GM18508 (cell line): Measurements from ENCODE around the gene PRPF6.

Experiments used
- ATAC-seq: cut with Tn5 transposase; IDR thresholded peaks from one replicate; pipeline ENCODE4 v1.9.1; 2021; ENCODE audit warnings: moderate number of reproducible peaks; ENCODE audit not compliant: insufficient read depth, unreplicated experiment

The PRPF6 gene

DNA sequence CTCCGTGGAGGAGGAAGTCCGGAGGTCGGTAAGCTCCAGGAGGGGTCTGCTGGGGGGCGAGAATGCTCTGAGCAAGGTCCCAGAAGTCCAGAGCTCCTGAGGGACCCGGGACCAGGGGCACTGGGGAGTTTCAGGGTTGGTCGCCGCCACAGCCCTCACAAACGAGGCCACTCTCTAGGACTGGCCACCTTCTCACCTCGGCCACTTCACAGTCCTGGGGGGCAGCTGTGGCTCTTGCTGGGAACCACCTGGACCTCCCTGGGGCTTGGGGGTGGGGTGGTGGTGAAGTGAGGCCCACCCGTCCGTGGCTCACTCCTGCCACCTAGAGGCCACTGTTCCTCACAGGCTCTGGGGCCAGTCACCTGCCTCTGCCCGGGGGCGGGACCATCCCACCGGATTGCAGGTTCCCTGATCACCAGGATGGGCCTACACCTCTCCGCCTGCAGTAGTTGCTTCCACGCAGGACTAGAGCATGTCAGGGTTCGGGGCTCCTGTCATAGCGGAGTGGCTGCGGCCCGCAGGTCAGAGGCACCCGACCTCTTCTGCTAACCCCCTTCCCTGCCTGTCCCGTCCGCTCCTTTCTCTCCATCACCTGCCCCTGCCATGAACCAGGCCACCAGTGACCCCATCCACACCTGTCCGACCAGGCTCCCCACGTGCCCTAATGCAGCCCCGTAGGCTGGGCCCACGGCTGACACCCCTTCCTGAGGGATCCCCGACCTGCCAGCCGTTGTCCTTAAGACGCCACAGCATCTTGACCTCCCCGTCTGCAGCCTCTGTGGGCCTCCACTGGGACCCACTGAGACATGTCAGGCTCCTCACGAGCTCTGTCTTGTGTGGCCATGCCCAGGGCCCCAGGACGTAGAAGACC is 76.9 kb downstream of the PRPF6 start:
- ATAC-seq, result no peak

DNA sequence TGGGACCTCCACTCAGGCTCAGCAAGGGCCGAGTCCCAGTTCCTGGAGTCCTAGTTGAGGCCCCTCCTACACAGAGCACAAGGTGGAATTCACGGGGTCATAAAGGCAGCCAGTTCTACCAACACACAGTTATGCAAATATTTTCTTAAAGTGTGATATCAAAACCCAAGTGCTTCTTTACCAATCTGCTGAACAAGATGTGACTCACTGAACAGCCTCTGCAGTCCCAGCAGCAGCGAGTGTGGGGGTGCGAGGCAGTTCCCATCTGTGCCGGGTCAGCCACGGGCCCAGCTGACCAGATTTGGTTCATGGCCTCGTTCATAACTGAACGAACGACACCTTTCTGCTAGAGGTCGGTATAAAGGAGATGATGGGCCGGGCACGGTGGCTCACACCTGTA is 77.6 kb downstream of the PRPF6 start:
- ATAC-seq, result no peak

DNA sequence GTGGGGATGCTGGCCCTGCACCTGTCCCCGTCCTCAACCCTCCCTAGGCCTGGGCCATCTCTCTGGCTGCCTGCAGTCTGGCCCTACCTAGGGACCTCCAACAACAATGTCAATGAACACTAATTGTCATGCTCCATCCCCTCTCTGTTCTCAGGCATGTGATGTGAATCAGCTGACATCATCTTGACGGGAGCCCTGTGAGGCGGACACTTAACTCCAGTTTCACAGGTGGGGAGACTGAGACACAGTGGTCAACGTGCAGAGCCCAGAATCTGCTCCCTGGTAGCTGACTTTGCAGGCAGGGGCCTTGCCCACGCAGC is 81.3 kb downstream of the PRPF6 start:
- ATAC-seq, result no peak

DNA sequence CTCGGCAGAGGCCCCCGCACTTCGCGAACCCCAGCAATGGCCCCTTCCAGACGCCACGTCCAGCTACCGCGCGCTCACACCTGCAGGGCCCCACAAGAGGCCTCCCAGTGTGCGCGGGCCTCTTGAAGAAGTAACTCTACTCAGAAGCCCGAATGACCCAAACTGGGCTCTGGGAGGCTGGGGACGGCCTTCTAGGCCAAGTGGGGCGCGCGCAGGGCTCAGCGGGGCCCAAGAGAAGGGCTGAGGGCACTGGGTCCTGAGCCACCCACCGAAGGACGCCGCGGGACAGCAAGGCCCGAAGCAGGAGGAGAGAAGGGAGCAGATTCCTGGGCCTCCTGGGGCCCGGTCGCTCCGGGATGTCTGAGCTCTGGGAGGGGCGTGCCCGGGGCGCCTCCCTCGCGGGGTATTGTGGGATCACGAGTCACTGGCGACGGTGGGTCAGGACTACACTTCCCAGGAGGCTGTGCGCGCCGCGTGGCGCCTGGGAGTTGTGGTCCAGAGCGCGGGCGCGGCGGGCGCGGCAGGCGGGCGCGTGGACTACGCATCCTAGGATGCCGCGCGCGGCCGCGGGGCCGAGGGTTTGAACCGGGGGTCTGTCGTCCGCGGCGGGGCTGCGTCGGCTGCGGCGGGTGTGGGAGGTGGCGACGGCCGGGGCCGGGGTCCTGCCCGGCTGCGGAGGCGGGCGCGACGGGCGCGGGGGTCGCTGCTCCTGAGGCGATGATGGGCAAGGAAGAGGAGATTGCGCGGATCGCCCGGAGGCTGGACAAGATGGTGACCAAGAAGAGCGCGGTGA is 81.9 kb downstream of the PRPF6 start, which contains the start of gene TCEA2:
TCEA2 (plus strand) TSS at position 603 of the 793 bp plus-strand sequence; CDS start at position 718, 115 bp downstream.
- ATAC-seq, result no peak

DNA sequence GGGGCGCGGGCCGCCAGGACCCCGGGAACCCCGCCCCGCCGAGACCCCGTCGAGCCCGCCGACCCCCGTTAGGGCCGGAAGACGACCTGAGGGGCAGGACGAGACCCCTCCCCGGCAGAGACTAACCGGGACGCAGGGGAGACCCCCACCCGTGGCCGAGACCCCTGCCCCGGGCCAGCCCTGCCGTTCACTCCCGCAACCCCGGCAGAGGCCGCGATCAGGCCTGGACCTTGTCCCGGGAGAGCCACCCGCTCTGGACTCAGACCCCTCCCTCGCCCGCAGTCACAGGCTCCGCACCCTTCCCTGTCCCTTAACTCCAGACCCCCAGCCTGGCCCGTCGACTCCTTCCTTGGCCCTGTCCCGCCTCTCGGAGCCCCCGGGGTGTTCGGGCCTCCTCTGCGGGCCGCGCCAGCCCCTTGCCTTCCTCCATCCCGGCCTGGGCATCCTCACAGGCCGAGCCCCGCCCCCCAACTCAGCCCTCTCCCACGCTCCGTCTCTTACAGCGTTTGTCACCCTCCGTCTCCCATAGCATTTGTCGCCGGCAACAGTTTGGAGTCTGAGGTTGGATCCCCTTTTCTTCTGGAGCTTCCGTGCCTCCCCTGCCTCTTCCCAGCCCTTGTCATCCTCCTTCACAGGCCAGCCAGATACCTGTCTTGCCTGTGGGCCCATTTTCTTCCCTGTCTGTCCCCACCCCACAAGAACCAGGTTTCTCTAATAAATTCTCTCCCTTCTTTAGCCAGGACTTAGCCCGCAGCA is 82.6 kb downstream of the PRPF6 start:
- no peak for ATAC-seq

DNA sequence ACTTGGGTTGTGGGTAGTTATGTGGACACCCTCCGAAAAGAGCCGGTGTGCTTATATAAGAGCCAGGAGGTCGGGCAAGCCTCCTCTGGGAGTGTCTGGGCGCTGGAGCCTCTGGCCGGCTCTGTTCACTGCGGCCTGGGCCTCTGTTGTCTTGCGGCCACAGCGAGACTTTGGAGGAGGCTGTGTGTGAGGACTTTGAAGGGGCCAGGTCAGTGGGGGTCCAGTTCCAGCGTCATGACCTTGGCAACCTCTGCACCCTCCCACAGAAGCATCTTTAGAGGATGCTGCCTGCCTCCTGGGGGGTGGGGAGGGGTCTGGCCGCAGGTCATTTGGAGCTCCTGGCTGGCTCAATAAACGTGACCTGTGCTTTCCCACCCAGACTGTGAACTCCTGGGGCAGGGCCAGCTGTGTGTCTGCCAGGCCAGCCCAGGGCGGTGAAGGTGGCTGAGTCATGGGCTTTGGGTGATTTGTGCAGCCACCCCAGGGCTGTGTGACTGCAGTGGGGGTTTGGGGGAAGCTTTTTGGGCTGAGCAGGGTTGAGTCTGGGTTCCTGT is 83.3 kb downstream of the PRPF6 start:
- ATAC-seq, result no peak

DNA sequence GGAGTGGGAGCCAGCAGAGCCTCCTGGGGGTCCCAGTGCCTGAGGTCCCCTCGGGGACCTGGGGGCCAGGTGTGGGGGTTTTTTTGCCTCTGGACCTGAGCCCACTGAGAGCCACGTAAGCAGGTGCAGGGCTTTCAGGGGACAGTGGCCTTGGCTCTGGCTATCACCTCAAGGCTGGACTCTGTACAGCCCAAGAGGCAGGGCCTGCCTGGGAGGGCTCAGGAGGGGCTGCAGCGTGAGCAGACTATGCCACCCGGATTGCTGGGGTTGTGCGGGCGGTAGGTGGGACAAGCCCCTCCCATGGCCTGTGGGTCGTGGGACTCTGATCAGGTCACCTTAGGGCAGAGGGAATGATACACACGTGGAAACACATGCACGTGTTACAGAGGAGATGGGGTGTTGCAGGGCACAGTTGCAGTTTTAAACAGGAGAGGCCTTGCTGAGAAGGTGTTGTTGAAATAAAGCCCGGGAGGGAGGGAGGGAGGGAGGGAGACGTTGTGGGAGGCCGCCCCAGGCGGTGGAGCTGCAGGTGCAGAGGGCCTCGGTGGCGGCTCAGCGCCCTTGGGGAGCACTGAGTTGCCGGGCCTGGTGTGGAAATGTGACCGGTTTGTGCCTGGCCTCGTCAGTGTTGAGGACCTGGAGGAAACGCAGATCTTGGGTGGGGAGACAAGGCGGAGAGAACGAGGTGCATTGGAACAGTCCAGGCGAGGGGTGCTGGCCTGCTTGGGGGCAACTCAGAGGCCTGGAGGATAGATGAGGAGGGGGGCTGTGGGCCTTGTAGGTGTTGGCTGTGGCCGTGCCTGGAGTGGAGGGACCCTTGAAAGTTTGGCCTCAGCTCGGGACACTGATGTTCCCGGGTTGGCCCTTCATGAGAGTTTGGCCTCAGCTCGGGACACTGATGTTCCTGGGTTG is 84.4 kb downstream of the PRPF6 start:
- ATAC-seq, result no peak

DNA sequence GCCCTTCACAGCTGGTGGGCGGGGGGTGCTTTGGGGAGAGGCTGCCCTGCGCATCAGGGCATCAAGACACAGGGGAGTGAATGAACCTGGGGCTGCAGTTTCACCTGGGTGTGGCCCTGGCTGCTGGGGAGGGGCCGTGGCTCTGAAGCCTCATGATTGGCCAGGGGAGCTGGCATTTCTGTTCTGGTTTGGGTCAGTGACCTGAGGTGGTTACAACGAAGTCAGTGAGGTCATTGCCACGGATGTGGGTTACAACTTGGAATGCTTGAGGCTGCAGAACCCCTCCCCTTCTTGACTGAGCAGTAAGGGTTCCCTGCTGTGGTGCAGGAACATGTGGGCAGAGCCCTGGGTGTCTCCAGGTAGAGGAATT is 85.0 kb downstream of the PRPF6 start:
- no peak for ATAC-seq

DNA sequence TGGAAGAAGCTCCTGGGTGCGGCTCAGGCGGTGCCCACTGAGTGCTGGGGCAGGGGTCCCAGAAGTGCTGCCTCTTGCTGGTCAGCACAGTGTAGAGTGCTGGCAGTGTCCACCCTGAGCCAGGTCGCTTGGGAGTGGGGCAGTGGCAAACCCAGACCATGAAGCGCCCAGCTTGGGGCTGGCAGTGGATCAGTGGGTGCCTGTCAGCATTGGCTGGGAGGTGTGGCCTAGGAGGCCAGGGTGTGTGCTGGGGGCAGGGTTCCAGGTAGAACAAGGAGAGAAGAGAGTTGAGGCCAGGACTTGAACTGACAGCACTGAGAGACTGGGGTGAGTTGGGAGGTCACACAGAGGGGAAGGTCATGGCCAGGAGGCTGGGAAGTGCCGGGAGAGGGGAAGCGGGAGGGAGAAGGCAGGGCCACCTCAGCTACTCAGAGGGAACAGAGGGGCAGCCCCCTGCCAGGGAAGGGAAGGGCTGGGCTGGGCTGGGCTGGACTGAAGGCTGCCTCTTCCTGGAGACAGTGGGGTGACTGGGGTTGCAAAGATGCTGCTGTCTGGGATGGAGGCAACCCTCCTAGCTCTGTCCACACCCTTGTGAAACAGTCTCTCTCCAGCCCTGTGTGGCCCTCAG is 86.2 kb downstream of the PRPF6 start:
- no peak for ATAC-seq

DNA sequence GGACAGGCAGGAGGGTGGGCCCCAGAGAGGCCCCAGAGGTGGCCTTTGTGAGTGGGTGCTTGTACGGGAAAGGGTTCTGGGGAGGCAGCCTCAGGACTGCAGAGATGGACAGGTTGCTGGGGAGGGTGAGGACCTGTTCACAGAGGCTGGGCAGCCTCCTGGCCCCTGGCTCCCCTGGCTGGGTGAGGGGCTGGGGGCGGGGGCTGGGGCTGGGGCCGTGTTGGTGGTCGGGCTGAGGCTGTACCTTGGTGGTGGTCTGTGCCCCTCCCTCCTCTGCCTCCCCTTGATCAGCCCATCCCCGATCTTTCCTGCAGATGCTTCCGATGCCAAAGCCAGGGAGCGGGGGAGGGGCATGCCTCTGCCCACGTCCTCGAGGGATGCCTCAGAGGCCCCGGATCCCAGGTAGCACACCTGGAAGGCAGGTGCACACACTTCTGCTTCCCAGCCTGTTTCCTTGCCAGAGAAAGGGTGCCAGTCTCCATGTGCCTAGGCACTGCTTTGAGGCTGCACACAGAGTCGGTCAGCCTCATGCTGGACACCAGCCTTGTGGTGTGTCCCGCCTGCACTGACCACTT is 86.9 kb downstream of the PRPF6 start:
- ATAC-seq, result no peak

DNA sequence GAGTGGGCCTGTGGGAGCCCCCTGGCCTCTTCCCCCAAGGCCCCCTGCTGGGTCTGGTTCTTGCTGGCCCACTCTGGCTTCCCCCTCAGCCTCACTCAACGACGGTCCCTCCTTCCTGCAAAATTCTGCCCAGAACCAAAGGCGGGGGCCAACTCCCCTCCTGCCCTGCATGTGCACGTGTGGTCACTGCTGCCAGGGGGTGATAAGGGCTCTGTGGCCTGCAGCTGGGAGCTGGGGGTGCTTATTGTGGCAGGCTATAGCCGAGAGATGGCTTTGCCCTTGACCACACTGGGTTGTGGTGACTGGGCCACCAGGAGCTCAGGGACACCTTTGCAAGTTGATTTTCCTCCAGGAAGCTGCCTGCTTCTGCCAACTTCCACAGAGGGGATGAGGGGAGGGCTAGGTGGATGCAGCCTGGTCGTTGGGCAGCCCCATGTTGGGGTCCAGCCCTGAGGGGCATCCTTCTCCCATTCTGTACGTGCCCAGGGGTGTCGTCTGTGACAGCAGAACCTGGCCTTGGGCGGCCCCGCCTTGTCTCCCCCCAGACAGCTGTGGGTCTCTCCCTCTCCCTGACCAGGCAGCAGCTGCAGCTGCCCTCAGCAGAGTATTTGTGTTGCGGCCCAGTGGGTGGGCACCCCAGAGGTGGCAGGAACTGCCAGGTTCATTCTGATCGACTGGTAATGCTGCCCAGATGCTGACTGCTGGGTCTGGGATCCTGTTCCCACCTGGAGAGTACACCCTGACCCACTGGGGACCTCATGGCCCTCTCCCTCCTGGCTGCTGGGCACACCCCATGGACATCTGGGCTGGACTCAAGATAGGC is 87.7 kb downstream of the PRPF6 start:
- no peak for ATAC-seq

DNA sequence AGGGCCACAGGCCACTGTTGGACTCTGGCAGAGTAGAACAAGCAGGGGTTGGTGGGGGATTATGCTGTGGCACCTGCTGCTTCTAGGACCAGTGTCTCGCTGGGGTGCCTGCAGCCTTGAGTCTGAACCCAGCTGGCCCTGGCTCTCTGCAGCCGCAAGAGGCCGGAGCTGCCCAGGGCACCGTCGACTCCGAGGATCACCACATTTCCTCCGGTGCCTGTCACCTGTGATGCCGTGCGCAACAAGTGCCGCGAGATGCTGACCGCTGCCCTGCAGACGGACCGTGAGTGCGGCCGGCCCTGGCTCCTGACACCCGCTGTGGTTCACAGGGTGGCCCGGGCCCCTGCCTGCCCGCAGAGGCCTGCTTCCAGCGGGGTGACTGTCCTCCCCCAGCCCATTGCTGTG is 88.3 kb downstream of the PRPF6 start:
- ATAC-seq, result no peak

DNA sequence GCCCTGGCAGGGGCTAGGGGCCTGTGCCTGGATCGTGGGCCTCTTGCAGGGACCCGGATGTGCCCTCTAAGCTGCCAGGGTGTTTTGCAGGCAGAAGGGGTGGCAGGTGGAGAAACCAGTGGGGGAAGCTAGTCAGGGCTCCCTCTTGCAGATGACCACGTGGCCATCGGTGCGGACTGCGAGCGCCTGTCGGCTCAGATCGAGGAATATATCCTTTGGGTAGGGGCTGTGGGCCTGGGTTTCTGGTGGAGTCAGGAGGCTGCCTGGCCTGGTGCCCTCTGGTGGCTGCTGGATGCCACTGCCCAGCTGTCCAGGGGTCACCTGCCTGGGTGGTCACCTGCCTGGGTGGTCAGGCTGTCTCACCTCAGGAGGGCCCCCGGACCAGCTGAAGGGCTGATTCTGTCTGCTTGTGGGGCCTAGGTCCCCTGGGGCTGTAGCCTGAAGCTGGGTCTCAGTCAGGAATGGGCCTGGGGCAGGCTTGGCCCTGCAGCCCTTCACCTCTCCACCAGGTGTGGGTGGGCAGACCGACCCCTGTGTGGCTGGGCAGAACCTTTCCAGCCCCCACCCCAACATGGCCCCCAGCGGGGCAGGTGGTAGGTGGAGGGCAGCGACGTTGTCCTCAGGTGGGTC is 88.8 kb downstream of the PRPF6 start:
- no peak for ATAC-seq

DNA sequence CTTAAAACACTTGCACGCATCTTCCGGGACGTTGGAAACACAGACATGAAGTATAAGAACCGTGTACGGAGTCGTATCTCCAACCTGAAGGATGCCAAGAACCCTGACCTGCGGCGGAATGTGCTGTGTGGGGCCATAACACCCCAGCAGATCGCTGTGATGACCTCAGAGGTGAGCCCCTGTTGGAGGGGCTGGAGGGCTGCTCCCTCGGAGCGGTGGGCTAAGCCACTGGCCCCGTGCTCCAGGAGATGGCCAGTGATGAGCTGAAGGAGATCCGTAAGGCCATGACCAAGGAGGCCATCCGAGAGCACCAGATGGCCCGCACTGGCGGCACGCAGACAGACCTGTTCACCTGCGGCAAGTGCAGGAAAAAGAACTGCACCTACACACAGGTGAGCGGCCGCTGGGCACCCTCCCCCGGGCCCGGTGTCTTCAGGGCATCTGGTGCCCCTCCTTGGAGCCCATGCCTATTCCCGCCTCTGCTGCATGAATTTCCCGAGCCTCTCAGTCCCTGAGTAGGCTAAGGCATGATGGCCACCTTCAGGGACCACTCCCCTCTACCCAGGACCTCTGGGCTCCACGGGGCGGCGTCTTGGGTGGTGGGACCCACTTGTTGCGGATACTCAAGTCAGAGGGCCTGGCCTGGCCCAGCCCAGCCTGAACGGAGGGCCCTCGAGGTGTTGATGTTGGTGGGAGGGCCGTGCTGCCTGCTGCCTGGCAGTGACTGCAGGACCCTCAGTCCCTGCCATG is 89.5 kb downstream of the PRPF6 start:
- no peak for ATAC-seq

DNA sequence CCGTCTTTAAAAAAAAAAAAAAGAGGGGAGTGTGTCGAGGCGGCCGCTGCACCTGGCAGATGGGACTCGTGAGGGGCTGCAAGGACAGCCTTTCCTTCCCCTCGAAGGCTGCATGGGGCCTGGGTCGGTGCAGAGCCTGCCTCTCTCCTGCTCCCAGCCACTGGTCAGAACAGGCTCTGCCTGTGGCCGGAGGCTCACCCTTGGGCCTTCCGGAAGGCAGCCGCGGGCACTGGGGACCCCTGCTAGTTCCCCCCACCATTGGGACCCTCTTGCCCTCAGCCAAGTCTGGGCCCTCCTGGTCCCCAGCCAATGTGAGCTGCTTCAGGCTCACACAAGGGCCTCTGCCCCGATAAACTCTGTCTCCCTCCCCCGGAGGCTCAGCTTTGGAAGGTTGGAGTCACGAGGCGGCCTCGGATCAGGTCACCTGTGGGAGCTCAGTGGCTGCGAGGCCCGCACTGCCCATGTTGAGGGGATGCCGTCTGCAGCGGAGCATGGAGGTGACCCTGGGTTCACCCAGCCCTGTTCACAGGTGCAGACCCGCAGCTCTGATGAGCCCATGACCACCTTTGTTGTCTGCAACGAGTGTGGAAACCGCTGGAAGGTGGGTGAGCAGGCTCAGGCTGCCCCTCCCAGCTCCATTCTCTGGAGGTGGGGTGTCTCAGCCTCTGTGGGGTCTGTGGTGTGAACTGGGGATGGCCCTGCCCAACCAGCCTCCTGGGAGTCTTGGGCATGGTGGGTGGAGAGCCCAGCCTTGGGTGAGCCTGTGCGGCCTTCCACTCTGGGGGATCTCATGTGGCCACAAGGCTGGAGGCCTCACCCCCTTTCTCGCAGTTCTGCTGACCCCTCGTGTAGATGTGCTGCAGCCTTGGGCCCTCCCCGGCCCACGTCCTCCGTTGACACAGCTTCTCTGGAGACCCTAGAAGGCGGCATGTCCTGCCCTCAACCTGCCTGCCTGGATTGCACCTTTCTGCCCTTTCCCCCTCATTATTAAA is 90.7 kb downstream of the PRPF6 start:
- no peak for ATAC-seq
